Mucosa of descending colon (tissue), 3 donors: ENCODE results near the gene SDK1. TPM values are rescaled to one million over a fixed set of nuclear protein-coding genes. Genes with fewer than 3 reads are reported as not detected.

Experiments
- ATAC-seq: fragments of 200-7000 bp; cut with Tn5 transposase; one replicate; pipeline ENCODE4 v1.9.1; 2020; ENCODE audit warnings: mild to moderate bottlenecking, moderate library complexity
- DNase-seq, 3 donors: peaks; one replicate each; pipeline ENCODE4 v3.0.0-alpha.2; 2020
- H3K36me3 ChIP-seq: fragments of 200-600 bp; one replicate; pipeline ENCODE4 v1.8.0; 2021; ENCODE audit warnings: low read depth, mild to moderate bottlenecking
- H3K4me1 ChIP-seq: fragments of 200-600 bp; one replicate; pipeline ENCODE4 v1.8.0; 2021; ENCODE audit warnings: low read depth, mild to moderate bottlenecking
- H3K4me3 ChIP-seq: fragments of 200-600 bp; one replicate; pipeline ENCODE4 v1.8.0; 2021; ENCODE audit warnings: mild to moderate bottlenecking
- H3K9me3 ChIP-seq: fragments of 200-600 bp; one replicate; pipeline ENCODE4 v1.8.0; 2021; ENCODE audit warnings: mild to moderate bottlenecking
- CTCF ChIP-seq: fragments of 200-600 bp; IDR thresholded peaks from one replicate; pipeline ENCODE4 v1.8.0; 2022; ENCODE audit warnings: antibody characterized with exemption, mild to moderate bottlenecking
- intact Hi-C, 2 donors: fragments of 100-400 bp; cut with DNase I in 1 of 2; cut with micrococcal nuclease in 1 of 2; formaldehyde crosslinking; loops; one replicate each; pipeline versions ENCODE4 v1.11.0 to v1.11.1; 2022; cut with DNase I, micrococcal nuclease
- total RNA-seq, 3 donors: library from RNA; stranded (reverse); fragmentation: NEBNext Ultra II Directional in 2 of 3; extraction: Animal tissue kit (Norgen Biotek cat#: 25700) in 2 of 3; gene quantifications; one replicate each; pipeline versions ENCODE4 v1.2.1 to v1.2.4, GENCODE V29; 2021 to 2023
- donor health status: DM: no; HTN: no; CAD: no; lungs with moderate emphysema.
- donor health status: DM: no; HTN: no; CAD: no.
- donor health status: DM: no; HTN: yes; CAD: no.

Gene SDK1
- total RNA-seq, 3 donors from 2014 or later = 2.7 to 20.2 (median 4.2) TPM

- Histone ChIP-seq H3K9me3 (peaks cover 3% of the 10 kb centered on the region), H3K4me1 (no peaks in the 10 kb centered on the region), H3K36me3 (no peaks in the 10 kb centered on the region), H3K4me3 (no peak overlapping the region)
- no peak for ATAC-seq
- DNase-seq = no peak
- intact Hi-C loops = no loop called here
- no peak for TF ChIP-seq CTCF
These were observed 945.5 kb downstream of the SDK1 start for GRCh38 chr7:4246536-4246935.

- intact Hi-C loops = no loop called here
- no peak for DNase-seq
- no peak for ATAC-seq
These were observed 946.2 kb downstream of the SDK1 start for GRCh38 chr7:4247106-4247876.

GRCh38 chr7:4248295-4248694, 947.2 kb downstream of the SDK1 start:
- no peaks in the 10 kb centered on the region for H3K36me3 ChIP-seq
- DNase-seq (no peak), ATAC-seq (no peak)
- H3K4me3 ChIP-seq = no peak overlapping the region
- H3K9me3 ChIP-seq = peaks cover 8% of the 10 kb centered on the region
- TF ChIP-seq CTCF = no peak
- intact Hi-C loops = no loop called here
- H3K4me1 ChIP-seq = no peaks in the 10 kb centered on the region

More at GRCh38 chr7:4247106-4247876, 946.2 kb downstream of the SDK1 start:
- Histone ChIP-seq H3K36me3 (no peaks in the 10 kb centered on the region), H3K9me3 (peaks cover 8% of the 10 kb centered on the region), H3K4me1 (no peaks in the 10 kb centered on the region), H3K4me3 (no peak overlapping the region)
- no peak for TF ChIP-seq CTCF

- Histone ChIP-seq H3K36me3 (no peaks in the 10 kb centered on the region), H3K4me3 (no peak overlapping the region), H3K9me3 (peaks cover 8% of the 10 kb centered on the region), H3K4me1 (no peaks in the 10 kb centered on the region)
- no peak for TF ChIP-seq CTCF
- ATAC-seq (no peak), DNase-seq (no peak)
- intact Hi-C loops = no loop called here
These were observed 948.2 kb downstream of the SDK1 start for GRCh38 chr7:4249241-4249640.

GRCh38 chr7:4255336-4255735, 954.3 kb downstream of the SDK1 start:
- ATAC-seq (no peak), DNase-seq (no peak)
- no peaks in the 10 kb centered on the region for H3K36me3 ChIP-seq
- peaks cover 8% of the 10 kb centered on the region for H3K9me3 ChIP-seq
- H3K4me1 ChIP-seq = no peaks in the 10 kb centered on the region
- no peak overlapping the region for H3K4me3 ChIP-seq
- TF ChIP-seq CTCF = no peak
- intact Hi-C loops = no loop called here
